H1 (cell line): ENCODE results near the gene RIMBP2. TPM values are rescaled to one million over a fixed set of nuclear protein-coding genes. Genes with fewer than 3 reads are reported as not detected.

Experiments
- CTCF ChIA-PET: fragments of 300-600 bp; sonication (Branson Sonifier 250); formaldehyde crosslinking; loops from one replicate; lab custom pipeline; 2021; ENCODE audit not compliant: partially characterized antibody; lab: Charles Lee
- POLR2A ChIA-PET: fragments of 300-600 bp; sonication (Branson Sonifier 250); formaldehyde crosslinking; loops from one replicate; lab custom pipeline; 2021; ENCODE audit warnings: inconsistent platforms; ENCODE audit not compliant: partially characterized antibody; lab: Charles Lee
- DNase-seq, 2 experiments: peaks; one replicate each; pipeline versions ENCODE4 v3.0.0 to v3.0.0-alpha.2; 2010 to 2022; ENCODE audit warnings: low spot score in 2 of 2, low read depth in 1 of 2, mixed read lengths in 1 of 2
- FAIRE-seq: peaks from 2 replicates; lab custom pipeline; 2011; peaks lifted over from hg19 to GRCh38; lab: Jason Lieb, UNC
- H2AFZ ChIP-seq: 2 replicates; pipeline ENCODE4 v1.8.1; 2012; ENCODE audit warnings: low read length, inconsistent platforms
- H2AK5ac ChIP-seq: 2 replicates; pipeline ENCODE4 v1.6.1; 2013; ENCODE audit warnings: low read depth, low read length
- H2BK120ac ChIP-seq: replicated peaks from 2 replicates; pipeline ENCODE3; 2013; ENCODE audit warnings: low read depth, low read length, inconsistent platforms
- H2BK12ac ChIP-seq: 2 replicates; pipeline ENCODE4 v1.6.1; 2013; ENCODE audit warnings: low read depth, low read length
- H2BK15ac ChIP-seq: 2 replicates; pipeline ENCODE4 v1.6.1; 2013; ENCODE audit warnings: low read length
- H2BK20ac ChIP-seq: 2 replicates; pipeline ENCODE4 v1.6.1; 2013; ENCODE audit warnings: low read length
- H2BK5ac ChIP-seq: 2 replicates; pipeline ENCODE4 v1.6.1; 2013; ENCODE audit warnings: low read depth, low read length
- H3K14ac ChIP-seq: 2 replicates; pipeline ENCODE4 v1.6.1; 2013; ENCODE audit warnings: inconsistent platforms; ENCODE audit not compliant: insufficient read length
- H3K18ac ChIP-seq: 2 replicates; pipeline ENCODE4 v1.6.1; 2013; ENCODE audit warnings: low read length; ENCODE audit errors: extremely low read depth
- H3K23ac ChIP-seq: 2 replicates; pipeline ENCODE4 v1.6.1; 2013; ENCODE audit warnings: inconsistent platforms; ENCODE audit not compliant: insufficient read length
- H3K23me2 ChIP-seq: 2 replicates; pipeline ENCODE4 v1.6.1; 2013; ENCODE audit warnings: low read depth, low read length
- H3K27ac ChIP-seq: 2 replicates; pipeline ENCODE4 v1.6.1; 2011; ENCODE audit warnings: low read depth, low read length, inconsistent platforms
- H3K27me3 ChIP-seq, 4 experiments: replicated peaks in 1 of 4; 1 replicate in 1 of 4; 2 replicates in 3 of 4; pipeline versions ENCODE4 v1.6.1 to v1.8.1; 2011 to 2013; ENCODE audit warnings: low read length in 3 of 4, mild to moderate bottlenecking in 3 of 4, inconsistent platforms in 2 of 4, mixed read lengths in 2 of 4, moderate library complexity in 1 of 4; ENCODE audit not compliant: control insufficient read depth in 3 of 4, insufficient read depth in 3 of 4; ENCODE audit errors: extremely low read depth in 1 of 4
- H3K36me3 ChIP-seq, 4 experiments: 2 replicates each; pipeline versions ENCODE4 v1.6.1 to v1.8.1; 2011 to 2013; ENCODE audit warnings: mild to moderate bottlenecking in 4 of 4, low read length in 3 of 4, moderate library complexity in 2 of 4, control low read depth in 1 of 4, inconsistent platforms in 1 of 4; ENCODE audit not compliant: insufficient read depth in 4 of 4, control insufficient read depth in 2 of 4
- H3K4ac ChIP-seq: replicated peaks from 2 replicates; pipeline ENCODE3; 2013; ENCODE audit warnings: low read length, low read depth, mixed read lengths, inconsistent platforms; ENCODE audit not compliant: insufficient read length
- H3K4me1 ChIP-seq, 4 experiments: replicated peaks in 1 of 4; 1 replicate in 1 of 4; 2 replicates in 3 of 4; pipeline versions ENCODE4 v1.6.1 to v1.8.1; 2011 to 2013; ENCODE audit warnings: low read length in 3 of 4, inconsistent platforms in 2 of 4, mixed read lengths in 1 of 4; ENCODE audit not compliant: insufficient read depth in 4 of 4, control insufficient read depth in 3 of 4
- H3K4me2 ChIP-seq, 2 experiments: 2 replicates each; pipeline versions ENCODE4 v1.6.1 to v1.8.1; 2011 to 2013; ENCODE audit warnings: low read depth in 2 of 2, low read length in 2 of 2, control low read depth in 1 of 2, inconsistent platforms in 1 of 2, mild to moderate bottlenecking in 1 of 2; ENCODE audit not compliant: insufficient read depth in 1 of 2
- H3K4me3 ChIP-seq, 4 experiments: fragments of 200-600, 300-600 bp in 1 of 4; sonication (generic), shearing (Covaris generic), sonication (Bioruptor Twin) in 1 of 4; 2 replicates each; pipeline versions ENCODE4 v1.5.1 to v1.8.1; 2011 to 2016; ENCODE audit warnings: low read length in 4 of 4, low read depth in 3 of 4, control low read depth in 2 of 4, inconsistent platforms in 2 of 4, mild to moderate bottlenecking in 2 of 4, mixed read lengths in 1 of 4, moderate library complexity in 1 of 4; ENCODE audit not compliant: insufficient read depth in 2 of 4; ENCODE audit errors: extremely low read depth in 1 of 4
- H3K56ac ChIP-seq: replicated peaks from 2 replicates; pipeline ENCODE3; 2013; ENCODE audit warnings: low read depth, mild to moderate bottlenecking, mixed read lengths, low read length, inconsistent platforms; ENCODE audit not compliant: insufficient read length
- H3K79me1 ChIP-seq: 2 replicates; pipeline ENCODE4 v1.6.1; 2013; ENCODE audit warnings: low read depth, low read length, control low read depth
- H3K79me2 ChIP-seq, 2 experiments: 2 replicates each; pipeline versions ENCODE4 v1.6.1 to v1.8.1; 2012 to 2013; ENCODE audit warnings: low read length in 2 of 2, mild to moderate bottlenecking in 2 of 2, inconsistent platforms in 1 of 2; ENCODE audit not compliant: insufficient read depth in 2 of 2, control insufficient read depth in 1 of 2
- H3K9ac ChIP-seq, 4 experiments: replicated peaks in 1 of 4; 1 replicate in 1 of 4; 2 replicates in 3 of 4; pipeline versions ENCODE4 v1.6.1 to v1.8.1; 2011 to 2013; ENCODE audit warnings: low read depth in 3 of 4, low read length in 3 of 4, control low read depth in 2 of 4, mild to moderate bottlenecking in 2 of 4, moderate library complexity in 2 of 4, inconsistent platforms in 1 of 4; ENCODE audit errors: extremely low read depth in 1 of 4
- H3K9me3 ChIP-seq, 2 experiments: 2 replicates each; pipeline versions ENCODE4 v1.6.1 to v1.8.1; 2012 to 2013; ENCODE audit warnings: mild to moderate bottlenecking in 2 of 2, moderate library complexity in 2 of 2, control low read depth in 1 of 2, inconsistent platforms in 1 of 2, low read depth in 1 of 2, low read length in 1 of 2, mixed read lengths in 1 of 2; ENCODE audit not compliant: insufficient read depth in 2 of 2
- H4K20me1 ChIP-seq, 2 experiments: replicated peaks in 1 of 2; 2 replicates each; pipeline versions ENCODE3 to v1.8.1; 2011 to 2013; ENCODE audit warnings: inconsistent platforms in 2 of 2, low read length in 2 of 2, mild to moderate bottlenecking in 1 of 2; ENCODE audit not compliant: insufficient read depth in 2 of 2, control insufficient read depth in 1 of 2
- H4K5ac ChIP-seq: 2 replicates; pipeline ENCODE4 v1.6.1; 2013; ENCODE audit warnings: low read length, low read depth, mixed read lengths, inconsistent platforms; ENCODE audit not compliant: insufficient read length
- H4K8ac ChIP-seq: 2 replicates; pipeline ENCODE4 v1.8.0; 2013; ENCODE audit warnings: mild to moderate bottlenecking, moderate library complexity, low read length, inconsistent platforms; ENCODE audit not compliant: insufficient read depth; ENCODE audit errors: extremely low read depth
- H4K91ac ChIP-seq: replicated peaks from 2 replicates; pipeline ENCODE3; 2013; ENCODE audit warnings: low read length, mixed read lengths, inconsistent platforms; ENCODE audit not compliant: insufficient read length
- BRCA1 ChIP-seq: IDR thresholded peaks from 2 replicates; pipeline ENCODE4 v1.6.1; 2012; ENCODE audit warnings: low read depth, low read length, improper control_type of control experiment
- CREB1 ChIP-seq: IDR thresholded peaks from 2 replicates; pipeline ENCODE4 v1.6.1; 2012; ENCODE audit warnings: inconsistent platforms
- CTBP2 ChIP-seq: IDR thresholded peaks from 2 replicates; pipeline ENCODE4 v1.7.0; 2011; ENCODE audit warnings: borderline replicate concordance, mild to moderate bottlenecking, moderate library complexity, mixed read lengths, low read length; ENCODE audit not compliant: insufficient read depth, insufficient read length
- NANOG ChIP-seq: IDR thresholded peaks from 2 replicates; pipeline ENCODE4 v1.6.1; 2011; ENCODE audit warnings: low read length, low read depth, mild to moderate bottlenecking, inconsistent platforms; ENCODE audit not compliant: insufficient read depth, poor library complexity, severe bottlenecking
- SUZ12 ChIP-seq: fragments of 200-600 bp; sonication (generic); IDR thresholded peaks from 2 replicates; pipeline ENCODE4 v1.6.1; 2012; ENCODE audit warnings: mild to moderate bottlenecking, inconsistent platforms, low read length, moderate library complexity, mixed read lengths
- WGBS, 2 experiments: shearing (Covaris generic) in 1 of 2; methylation state at CpG; one replicate each; pipeline versions ENCODE4 v1.1.6 to v1.1.7; 2013 to 2015; ENCODE audit warnings: low lambda C conversion rate in 2 of 2, mixed read lengths in 2 of 2, inconsistent platforms in 1 of 2, low coverage in 1 of 2, missing lambda C conversion rate in 1 of 2; ENCODE audit not compliant: insufficient replicate concordance in 2 of 2, insufficient coverage in 1 of 2, insufficient read length in 1 of 2; ENCODE audit errors: extremely low coverage in 1 of 2, missing lambda C conversion rate in 1 of 2; 5-methylcytosine and 5-hydroxymethylcytosine counted together
- polyA plus RNA-seq, 7 experiments: library from polyadenylated mRNA; depleted of rRNA in 3 of 7; stranded (reverse) in 5 of 7; unstranded in 2 of 7; fragments of >200 nt in 5 of 7; fragments of 200-250 nt in 2 of 7; gene quantifications; 1 replicate in 5 of 7; 2 replicates in 1 of 7; 4 replicates in 1 of 7; pipeline versions ENCODE4 v1.2.1 to v1.2.3, GENCODE V29; 2011 to 2013; ENCODE audit warnings: missing spikeins in 2 of 7, mixed read lengths in 2 of 7
- total RNA-seq: library from RNA; stranded (reverse); fragmentation: NEBNext Ultra II Directional; extraction: Animal tissue kit (Norgen Biotek cat#: 25700); gene quantifications from 2 replicates; pipeline ENCODE4 v1.2.1, GENCODE V29; 2021
- TF ChIP-seq, protein P1 (sequence below): IDR thresholded peaks from 2 replicates; pipeline ENCODE4 v1.6.1; 2012; ENCODE audit warnings: inconsistent platforms
- TF ChIP-seq, protein P2 (sequence below): IDR thresholded peaks from 2 replicates; pipeline ENCODE4 v1.6.1; 2012; ENCODE audit warnings: low read length, inconsistent platforms
- TF ChIP-seq, protein P3 (sequence below): IDR thresholded peaks from 2 replicates; pipeline ENCODE4 v1.6.1; 2012; ENCODE audit warnings: inconsistent platforms

Gene RIMBP2
- total and polyA plus RNA-seq, 2 of the 8 experiments (the other 6 are each of a cell fraction or from before 2014, with no cell fraction given), result 0.18 to 0.65 TPM

DNA sequence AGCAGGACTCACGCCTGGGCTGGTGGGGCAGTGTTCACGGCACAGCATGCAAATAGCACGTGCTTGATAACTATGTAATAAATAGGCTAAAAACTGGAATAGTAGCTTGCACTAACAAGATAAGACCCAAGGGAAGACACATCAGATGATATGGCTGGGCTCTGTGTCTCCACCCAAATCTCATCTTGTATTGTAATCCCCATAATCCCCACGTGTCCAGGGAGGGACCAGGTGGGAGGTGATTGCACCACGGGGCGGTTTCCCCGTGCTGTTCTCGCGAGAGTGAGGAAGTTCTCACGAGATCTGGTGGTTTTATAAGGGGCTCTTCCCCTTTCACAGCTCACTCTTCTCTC, 46.9 kb downstream of the RIMBP2 start:
- H3K4me1 ChIP-seq, result no peaks in the 10 kb centered on the region
- no peak overlapping the region for H3K56ac ChIP-seq
- no peaks in the 10 kb centered on the region for H4K20me1 ChIP-seq
- no peak overlapping the region for H4K8ac ChIP-seq
- H3K4ac ChIP-seq, result no peak overlapping the region
- no peak overlapping the region for H2AK5ac ChIP-seq
- H3K27ac ChIP-seq, result no peak overlapping the region
- POLR2A ChIA-PET, result no interaction called here
- FAIRE-seq (no peak), DNase-seq (no peak)
- CTCF ChIA-PET, result interaction anchor here (1.5 to 2.3 kb wide), 2 partner anchors 34 to 57 kb away, joined by 3 to 6 read pairs; no protein-coding TSS in a partner anchor
- no peaks in the 10 kb centered on the region; the same call in 1 of the 2 replicates for H3K23me2 ChIP-seq
- H2BK15ac ChIP-seq, result no peak overlapping the region
- H3K27me3 ChIP-seq, result no peaks in the 10 kb centered on the region; a peak in 1 of 7 replicates
- H2BK20ac ChIP-seq, result no peak overlapping the region
- no peaks in the 10 kb centered on the region for H3K36me3 ChIP-seq
- WGBS, 2 experiments, result 90% methylated on average over 10 of the region's 10 CpGs; no CpG with 5 or more reads in 1 of the 2 experiments
- H2BK120ac ChIP-seq, result no peak overlapping the region
- no peak overlapping the region for H3K4me3 ChIP-seq
- H2BK5ac ChIP-seq, result no peak overlapping the region
- peaks cover 11 to 19% of the 10 kb centered on the region in 2 experiments for H3K9me3 ChIP-seq
- H3K4me2 ChIP-seq, result no peak overlapping the region
- H3K14ac ChIP-seq, result no peak overlapping the region
- no peak overlapping the region for H2AFZ ChIP-seq
- H3K23ac ChIP-seq, result no peak overlapping the region
- no peaks in the 10 kb centered on the region for H3K79me2 ChIP-seq
- no peak overlapping the region for H3K9ac ChIP-seq
- H4K5ac ChIP-seq, result no peak overlapping the region
- no peak overlapping the region for H2BK12ac ChIP-seq
- H3K18ac ChIP-seq, result no peak overlapping the region
- H4K91ac ChIP-seq, result no peak overlapping the region
- no peaks in the 10 kb centered on the region for H3K79me1 ChIP-seq
- TF ChIP-seq, protein P1, sequence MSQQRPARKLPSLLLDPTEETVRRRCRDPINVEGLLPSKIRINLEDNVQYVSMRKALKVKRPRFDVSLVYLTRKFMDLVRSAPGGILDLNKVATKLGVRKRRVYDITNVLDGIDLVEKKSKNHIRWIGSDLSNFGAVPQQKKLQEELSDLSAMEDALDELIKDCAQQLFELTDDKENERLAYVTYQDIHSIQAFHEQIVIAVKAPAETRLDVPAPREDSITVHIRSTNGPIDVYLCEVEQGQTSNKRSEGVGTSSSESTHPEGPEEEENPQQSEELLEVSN, result no peak
- TF ChIP-seq NANOG (no peak), BRCA1 (no peak), CREB1 (no peak), CTBP2 (no peak), SUZ12 (no peak)
- TF ChIP-seq, protein P2, sequence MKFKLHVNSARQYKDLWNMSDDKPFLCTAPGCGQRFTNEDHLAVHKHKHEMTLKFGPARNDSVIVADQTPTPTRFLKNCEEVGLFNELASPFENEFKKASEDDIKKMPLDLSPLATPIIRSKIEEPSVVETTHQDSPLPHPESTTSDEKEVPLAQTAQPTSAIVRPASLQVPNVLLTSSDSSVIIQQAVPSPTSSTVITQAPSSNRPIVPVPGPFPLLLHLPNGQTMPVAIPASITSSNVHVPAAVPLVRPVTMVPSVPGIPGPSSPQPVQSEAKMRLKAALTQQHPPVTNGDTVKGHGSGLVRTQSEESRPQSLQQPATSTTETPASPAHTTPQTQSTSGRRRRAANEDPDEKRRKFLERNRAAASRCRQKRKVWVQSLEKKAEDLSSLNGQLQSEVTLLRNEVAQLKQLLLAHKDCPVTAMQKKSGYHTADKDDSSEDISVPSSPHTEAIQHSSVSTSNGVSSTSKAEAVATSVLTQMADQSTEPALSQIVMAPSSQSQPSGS, result no peak
- TF ChIP-seq, protein P3, sequence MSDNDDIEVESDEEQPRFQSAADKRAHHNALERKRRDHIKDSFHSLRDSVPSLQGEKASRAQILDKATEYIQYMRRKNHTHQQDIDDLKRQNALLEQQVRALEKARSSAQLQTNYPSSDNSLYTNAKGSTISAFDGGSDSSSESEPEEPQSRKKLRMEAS, result no peak
